ENCODE measurements around the gene STRBP. TPM values are rescaled to one million over a fixed set of nuclear protein-coding genes. Genes with fewer than 3 reads are reported as not detected.
A peak's percentile ranks its signal among the peaks of the same experiment; 100 is the strongest.

Gene STRBP
- total and polyA plus RNA-seq, 9 of the 15 experiments (the other 6 are each of a cell fraction or from before 2014, with no cell fraction given): 27.7 to 84.0 (median 70.2) TPM

DNA sequence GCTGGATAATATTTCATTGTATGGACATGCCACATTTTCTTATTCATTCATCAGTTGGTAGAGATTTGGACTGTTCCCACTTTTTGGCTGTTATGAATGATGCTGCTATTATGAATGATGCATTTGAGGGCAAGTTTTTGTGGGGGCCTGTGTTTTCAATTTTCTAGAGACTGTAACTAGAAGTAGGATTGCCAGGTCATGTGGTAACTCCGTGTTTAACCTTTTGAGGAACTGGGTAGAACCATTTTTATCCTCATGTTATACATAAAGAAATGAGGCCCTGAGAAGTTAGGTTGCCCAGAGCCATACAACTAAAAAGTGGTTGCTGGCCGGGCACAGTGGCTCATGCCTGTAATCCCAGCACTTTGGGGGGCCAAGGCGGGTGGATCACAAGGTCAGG lies 22.4 kb upstream of the STRBP start:
- TF ChIP-seq, protein P1, sequence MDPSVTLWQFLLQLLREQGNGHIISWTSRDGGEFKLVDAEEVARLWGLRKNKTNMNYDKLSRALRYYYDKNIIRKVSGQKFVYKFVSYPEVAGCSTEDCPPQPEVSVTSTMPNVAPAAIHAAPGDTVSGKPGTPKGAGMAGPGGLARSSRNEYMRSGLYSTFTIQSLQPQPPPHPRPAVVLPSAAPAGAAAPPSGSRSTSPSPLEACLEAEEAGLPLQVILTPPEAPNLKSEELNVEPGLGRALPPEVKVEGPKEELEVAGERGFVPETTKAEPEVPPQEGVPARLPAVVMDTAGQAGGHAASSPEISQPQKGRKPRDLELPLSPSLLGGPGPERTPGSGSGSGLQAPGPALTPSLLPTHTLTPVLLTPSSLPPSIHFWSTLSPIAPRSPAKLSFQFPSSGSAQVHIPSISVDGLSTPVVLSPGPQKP (CRISPR knock-in tag; IDR thresholded peaks at IDR 0.05): no peak
- TF ChIP-seq ZNF165 (CRISPR knock-in tag; IDR thresholded peaks at IDR 0.05; ENCODE audit: borderline replicate concordance) (no peak), EGR1 (conservative IDR thresholded peaks at IDR 0.05) (no peak)

DNA sequence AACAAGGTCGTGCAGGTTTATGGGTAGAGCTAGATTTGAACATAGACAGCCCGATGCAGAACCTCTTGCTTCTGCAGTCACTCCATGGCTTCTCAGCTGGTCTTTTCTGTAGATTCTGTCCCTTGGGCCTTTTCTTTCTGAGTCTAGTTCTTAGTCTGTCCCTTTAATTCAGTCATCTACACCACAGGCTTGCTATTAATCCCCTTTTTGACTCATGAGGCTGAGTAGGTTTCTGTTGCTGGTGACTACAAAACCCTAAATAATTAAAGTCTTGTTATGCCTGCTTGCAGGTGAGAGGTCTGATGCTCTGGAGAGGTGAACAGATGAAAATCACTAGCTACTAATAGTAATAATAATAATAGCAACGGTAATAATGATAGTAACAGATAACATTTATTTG lies 19.3 kb upstream of the STRBP start:
- 19% methylated on average over 3 of the region's 3 CpGs for WGBS (ENCODE audit: insufficient coverage, low coverage, missing lambda C conversion rate)
- TF ChIP-seq, protein P2, sequence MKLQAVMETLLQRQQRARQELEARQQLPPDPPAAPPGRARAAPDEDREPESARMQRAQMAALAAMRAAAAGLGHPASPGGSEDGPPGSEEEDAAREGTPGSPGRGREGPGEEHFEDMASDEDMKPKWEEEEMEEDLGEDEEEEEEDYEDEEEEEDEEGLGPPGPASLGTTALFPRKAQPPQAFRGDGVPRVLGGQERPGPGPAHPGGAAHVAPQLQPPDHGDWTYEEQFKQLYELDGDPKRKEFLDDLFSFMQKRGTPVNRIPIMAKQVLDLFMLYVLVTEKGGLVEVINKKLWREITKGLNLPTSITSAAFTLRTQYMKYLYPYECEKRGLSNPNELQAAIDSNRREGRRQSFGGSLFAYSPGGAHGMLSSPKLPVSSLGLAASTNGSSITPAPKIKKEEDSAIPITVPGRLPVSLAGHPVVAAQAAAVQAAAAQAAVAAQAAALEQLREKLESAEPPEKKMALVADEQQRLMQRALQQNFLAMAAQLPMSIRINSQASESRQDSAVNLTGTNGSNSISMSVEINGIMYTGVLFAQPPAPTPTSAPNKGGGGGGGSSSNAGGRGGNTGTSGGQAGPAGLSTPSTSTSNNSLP (IDR thresholded peaks at IDR 0.05; ENCODE audit: borderline replicate concordance, low read depth, low read length): no peak
- no peak for TF ChIP-seq TEAD4 (IDR thresholded peaks at IDR 0.05; ENCODE audit: low read length)
- TF ChIP-seq TEAD4 (CRISPR knock-in tag; IDR thresholded peaks at IDR 0.05; ENCODE audit: borderline replicate concordance): no peak
- TF ChIP-seq, protein P3, sequence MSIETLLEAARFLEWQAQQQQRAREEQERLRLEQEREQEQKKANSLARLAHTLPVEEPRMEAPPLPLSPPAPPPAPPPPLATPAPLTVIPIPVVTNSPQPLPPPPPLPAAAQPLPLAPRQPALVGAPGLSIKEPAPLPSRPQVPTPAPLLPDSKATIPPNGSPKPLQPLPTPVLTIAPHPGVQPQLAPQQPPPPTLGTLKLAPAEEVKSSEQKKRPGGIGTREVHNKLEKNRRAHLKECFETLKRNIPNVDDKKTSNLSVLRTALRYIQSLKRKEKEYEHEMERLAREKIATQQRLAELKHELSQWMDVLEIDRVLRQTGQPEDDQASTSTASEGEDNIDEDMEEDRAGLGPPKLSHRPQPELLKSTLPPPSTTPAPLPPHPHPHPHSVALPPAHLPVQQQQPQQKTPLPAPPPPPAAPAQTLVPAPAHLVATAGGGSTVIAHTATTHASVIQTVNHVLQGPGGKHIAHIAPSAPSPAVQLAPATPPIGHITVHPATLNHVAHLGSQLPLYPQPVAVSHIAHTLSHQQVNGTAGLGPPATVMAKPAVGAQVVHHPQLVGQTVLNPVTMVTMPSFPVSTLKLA (conservative IDR thresholded peaks at IDR 0.05): no peak
- no peak for TF ChIP-seq ZNF384 (IDR thresholded peaks at IDR 0.05; ENCODE audit: low read depth, low read length)
- no peak for TF ChIP-seq KLF10 (CRISPR knock-in tag; IDR thresholded peaks at IDR 0.05)

More for the DNA sequence above, 22.4 kb upstream of the STRBP start:
- H3K4me1 ChIP-seq (replicated peaks in 1 of 2; ENCODE audit: control insufficient read depth in 2 of 2, insufficient read depth in 2 of 2, low read length in 2 of 2): no peaks in the 10 kb centered on the region
- intact Hi-C loops (cut with micrococcal nuclease): no loop called here
- H3K27ac ChIP-seq (ENCODE audit: extremely low read depth, low read depth, low read length): no peak overlapping the region
- WGBS (ENCODE audit: insufficient coverage, low coverage, missing lambda C conversion rate): 16% methylated on average over 3 of the region's 3 CpGs
- POLR2A ChIA-PET: no interaction called here
- in situ Hi-C loops (cut with MboI): no loop called here
- H3K4me3 ChIP-seq: no peak overlapping the region
- no peaks in the 10 kb centered on the region for H3K27me3 ChIP-seq (ENCODE audit: control insufficient read depth in 2 of 2, insufficient read depth in 2 of 2, low read length in 2 of 2)
- no peaks in the 10 kb centered on the region for H4K20me1 ChIP-seq (replicated peaks; ENCODE audit: control insufficient read depth, insufficient read depth, low read length)
- no peak overlapping the region for H3K9ac ChIP-seq (ENCODE audit: insufficient read depth in 1 of 2, low read depth in 2 of 2, low read length in 2 of 2)
- no peaks in the 10 kb centered on the region for H3K9me3 ChIP-seq (replicated peaks; ENCODE audit: control insufficient read depth, insufficient read depth, low read depth, low read length)
- H2AFZ ChIP-seq (ENCODE audit: low read depth, low read length): no peak overlapping the region
- CTCF ChIA-PET (ENCODE audit: low intra/inter-chr PET ratio): no interaction called here
- no TSS peak for BruUV-seq (replicated peaks)
- H3K9me1 ChIP-seq (ENCODE audit: control insufficient read depth, insufficient read depth, low read length): no peaks in the 10 kb centered on the region
- FAIRE-seq (no peak), ATAC-seq (no peak), DNase-seq (ENCODE audit: extremely low read depth in 1 of 4, low spot score in 3 of 4) (no peak)
- H3K79me2 ChIP-seq (ENCODE audit: control insufficient read depth, insufficient read depth, low read length): no peaks in the 10 kb centered on the region
- H3K4me2 ChIP-seq (ENCODE audit: insufficient read depth, low read length): no peak overlapping the region
- no peaks in the 10 kb centered on the region for H3K36me3 ChIP-seq (ENCODE audit: control insufficient read depth, insufficient read depth, low read length)

More for the DNA sequence above, 19.3 kb upstream of the STRBP start:
- Histone ChIP-seq H3K36me3 (ENCODE audit: control insufficient read depth, insufficient read depth, low read length) (no peaks in the 10 kb centered on the region), H3K4me1 (replicated peaks in 1 of 2; ENCODE audit: control insufficient read depth in 2 of 2, insufficient read depth in 2 of 2, low read length in 2 of 2) (peaks cover 6% of the 10 kb centered on the region in 2 experiments; a peak in 4 of 5 replicates), H3K9me1 (ENCODE audit: control insufficient read depth, insufficient read depth, low read length) (no peaks in the 10 kb centered on the region), H3K4me2 (ENCODE audit: insufficient read depth, low read length) (no peak overlapping the region), H3K79me2 (ENCODE audit: control insufficient read depth, insufficient read depth, low read length) (no peaks in the 10 kb centered on the region), H3K9me3 (replicated peaks; ENCODE audit: control insufficient read depth, insufficient read depth, low read depth, low read length) (no peaks in the 10 kb centered on the region), H2AFZ (ENCODE audit: low read depth, low read length) (0 out of 2 replicates have a peak overlapping the region, but pooled peaks have one; percentile 4), H3K4me3 (no peak overlapping the region), H3K27me3 (ENCODE audit: control insufficient read depth in 2 of 2, insufficient read depth in 2 of 2, low read length in 2 of 2) (no peaks in the 10 kb centered on the region), H4K20me1 (replicated peaks; ENCODE audit: control insufficient read depth, insufficient read depth, low read length) (no peaks in the 10 kb centered on the region), H3K27ac (ENCODE audit: extremely low read depth, low read depth, low read length) (no peak overlapping the region), H3K9ac (ENCODE audit: insufficient read depth in 1 of 2, low read depth in 2 of 2, low read length in 2 of 2) (no peak overlapping the region)
- no TSS peak for BruUV-seq (replicated peaks)
- CTCF ChIA-PET (ENCODE audit: low intra/inter-chr PET ratio): no interaction called here
- FAIRE-seq (no peak), ATAC-seq (no peak), DNase-seq (ENCODE audit: extremely low read depth in 1 of 4, low spot score in 3 of 4) (no peak)
- in situ Hi-C loops (cut with MboI) (no loop called here), intact Hi-C loops (cut with micrococcal nuclease) (no loop called here)
- POLR2A ChIA-PET: interaction anchor here (0.7 to 1.4 kb wide), 2 partner anchors 10 to 38 kb away, joined by 3 to 5 read pairs; no protein-coding TSS in a partner anchor

Measured in K562 (cell line).